Nephron (organoid): ENCODE measurements around the gene TFAP2B.

ENCODE experiments used
- H3K27ac Mint-ChIP-seq, 3 experiments: 2 replicates each; pipeline ENCODE4 v1.8.0; 2020; ENCODE audit warnings: mixed read lengths in 3 of 3, mild to moderate bottlenecking in 2 of 3, moderate library complexity in 1 of 3
- H3K27me3 Mint-ChIP-seq: 2 replicates; pipeline ENCODE4 v1.8.0; 2021; ENCODE audit warnings: low read depth, mild to moderate bottlenecking, moderate library complexity, mixed read lengths
- H3K36me3 Mint-ChIP-seq: 2 replicates; pipeline ENCODE4 v1.8.0; 2020; ENCODE audit warnings: low read depth, mixed read lengths
- H3K4me1 Mint-ChIP-seq: 2 replicates; pipeline ENCODE4 v1.8.0; 2020; ENCODE audit warnings: mixed read lengths
- H3K4me3 Mint-ChIP-seq, 3 experiments: 2 replicates each; pipeline ENCODE4 v1.8.0; 2020; ENCODE audit warnings: mild to moderate bottlenecking in 3 of 3, mixed read lengths in 3 of 3, moderate library complexity in 2 of 3
- H3K9me3 Mint-ChIP-seq: 2 replicates; pipeline ENCODE4 v1.8.0; 2020; ENCODE audit warnings: mixed read lengths
- TF ChIP-seq, protein P1 (sequence below), 3 experiments: fragments of 200-600 bp; sonication (generic); IDR thresholded peaks; one replicate each; pipeline ENCODE4 v1.5.0; 2021; ENCODE audit warnings: antibody characterized with exemption in 3 of 3; ENCODE audit not compliant: unreplicated experiment in 3 of 3

Gene TFAP2B

DNA sequence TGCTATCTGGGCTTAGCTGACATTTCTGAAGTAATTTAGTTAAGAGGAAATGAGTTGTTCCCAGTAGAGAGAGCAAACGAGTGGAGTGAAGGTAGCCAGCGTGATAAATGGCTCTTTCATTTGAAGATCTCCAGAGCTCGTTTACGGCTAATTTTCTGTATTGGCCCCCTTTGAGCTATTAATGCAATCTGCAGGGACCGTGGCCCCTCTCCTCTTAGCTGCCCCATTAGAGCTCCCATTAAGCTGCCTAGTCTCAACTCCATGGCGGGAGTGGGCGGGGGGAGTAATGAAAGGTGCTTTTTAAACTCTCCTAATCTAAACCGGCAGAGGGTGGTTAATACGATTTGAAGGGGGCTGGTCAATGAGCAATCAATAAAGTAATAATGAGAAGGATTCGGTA, 12.5 kb downstream of the TFAP2B start:
- H3K36me3 Mint-ChIP-seq = peaks cover 8% of the 10 kb centered on the region
- H3K9me3 Mint-ChIP-seq = peaks cover 4% of the 10 kb centered on the region
- H3K4me3 Mint-ChIP-seq = no peak overlapping the region

DNA sequence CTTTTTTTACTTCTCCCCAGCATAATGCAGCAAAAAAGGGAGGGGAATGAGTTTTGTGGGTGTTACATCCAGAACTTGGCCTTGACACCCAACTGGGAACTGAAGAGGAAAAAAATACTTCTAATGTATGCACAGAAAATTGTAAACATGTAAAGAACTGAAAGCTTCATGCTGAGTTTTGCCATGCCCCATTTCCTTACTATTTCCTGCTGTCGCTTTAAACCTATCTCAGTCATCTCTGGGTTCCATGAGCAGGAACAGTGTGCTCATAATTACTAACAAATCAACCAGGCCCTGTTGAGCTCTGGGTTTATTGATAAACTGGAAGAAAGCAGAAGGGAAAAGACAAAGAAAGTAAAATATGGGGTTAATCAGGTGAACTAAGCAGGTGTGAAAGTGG, 14.2 kb downstream of the TFAP2B start:
- no peaks in the 10 kb centered on the region for H3K4me1 Mint-ChIP-seq
- TF ChIP-seq, protein P1, sequence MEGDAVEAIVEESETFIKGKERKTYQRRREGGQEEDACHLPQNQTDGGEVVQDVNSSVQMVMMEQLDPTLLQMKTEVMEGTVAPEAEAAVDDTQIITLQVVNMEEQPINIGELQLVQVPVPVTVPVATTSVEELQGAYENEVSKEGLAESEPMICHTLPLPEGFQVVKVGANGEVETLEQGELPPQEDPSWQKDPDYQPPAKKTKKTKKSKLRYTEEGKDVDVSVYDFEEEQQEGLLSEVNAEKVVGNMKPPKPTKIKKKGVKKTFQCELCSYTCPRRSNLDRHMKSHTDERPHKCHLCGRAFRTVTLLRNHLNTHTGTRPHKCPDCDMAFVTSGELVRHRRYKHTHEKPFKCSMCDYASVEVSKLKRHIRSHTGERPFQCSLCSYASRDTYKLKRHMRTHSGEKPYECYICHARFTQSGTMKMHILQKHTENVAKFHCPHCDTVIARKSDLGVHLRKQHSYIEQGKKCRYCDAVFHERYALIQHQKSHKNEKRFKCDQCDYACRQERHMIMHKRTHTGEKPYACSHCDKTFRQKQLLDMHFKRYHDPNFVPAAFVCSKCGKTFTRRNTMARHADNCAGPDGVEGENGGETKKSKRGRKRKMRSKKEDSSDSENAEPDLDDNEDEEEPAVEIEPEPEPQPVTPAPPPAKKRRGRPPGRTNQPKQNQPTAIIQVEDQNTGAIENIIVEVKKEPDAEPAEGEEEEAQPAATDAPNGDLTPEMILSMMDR (IDR thresholded peaks at IDR 0.05; ENCODE audit: unreplicated experiment in 3 of 3) = no peak

More for the DNA sequence above, 12.5 kb downstream of the TFAP2B start:
- TF ChIP-seq, protein P1 (IDR thresholded peaks at IDR 0.05; ENCODE audit: unreplicated experiment in 3 of 3) = no peak
- no peaks in the 10 kb centered on the region for H3K4me1 Mint-ChIP-seq
- no peak overlapping the region for H3K27ac Mint-ChIP-seq
- peaks cover 99% of the 10 kb centered on the region for H3K27me3 Mint-ChIP-seq

DNA sequence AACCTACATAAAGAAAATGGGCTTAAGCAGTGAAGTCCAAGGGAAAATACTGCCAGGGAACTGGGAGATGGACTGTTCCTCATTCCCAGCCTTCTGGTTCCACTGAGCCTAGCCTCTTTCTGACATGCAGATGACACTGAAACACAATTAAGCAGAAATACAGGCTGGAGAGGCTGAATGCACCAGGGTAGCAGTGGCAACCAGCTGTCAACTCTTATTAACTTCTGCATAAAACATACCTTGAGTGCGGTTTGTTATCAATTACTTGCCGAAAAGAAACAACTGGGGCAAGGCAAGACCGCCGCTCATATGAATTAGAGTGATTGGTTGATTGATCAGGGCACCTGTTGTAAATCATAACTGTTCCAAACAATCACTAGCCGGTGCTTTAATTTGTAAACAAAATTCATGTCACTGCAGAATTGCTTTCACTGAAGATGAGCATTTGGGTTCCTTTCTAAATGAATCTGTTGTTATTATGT, 16.3 kb downstream of the TFAP2B start:
- TF ChIP-seq, protein P1 (IDR thresholded peaks at IDR 0.05; ENCODE audit: unreplicated experiment in 3 of 3) = no peak
- H3K4me1 Mint-ChIP-seq = no peaks in the 10 kb centered on the region
- no peak overlapping the region for H3K27ac Mint-ChIP-seq
- H3K4me3 Mint-ChIP-seq = no peak overlapping the region
- H3K36me3 Mint-ChIP-seq = peaks cover 12% of the 10 kb centered on the region
- peaks cover 6% of the 10 kb centered on the region for H3K9me3 Mint-ChIP-seq
- peaks cover 99% of the 10 kb centered on the region for H3K27me3 Mint-ChIP-seq

More for the DNA sequence above, 14.2 kb downstream of the TFAP2B start:
- H3K9me3 Mint-ChIP-seq = peaks cover 6% of the 10 kb centered on the region
- peaks cover 99% of the 10 kb centered on the region for H3K27me3 Mint-ChIP-seq
- no peak overlapping the region for H3K4me3 Mint-ChIP-seq
- H3K36me3 Mint-ChIP-seq = peaks cover 9% of the 10 kb centered on the region
- H3K27ac Mint-ChIP-seq = no peak overlapping the region

- Mint-ChIP-seq H3K27me3 (peaks cover 99% of the 10 kb centered on the region), H3K4me3 (no peak overlapping the region), H3K36me3 (peaks cover 10% of the 10 kb centered on the region), H3K27ac (no peak overlapping the region), H3K4me1 (peaks cover 9% of the 10 kb centered on the region), H3K9me3 (peaks cover 6% of the 10 kb centered on the region)
- TF ChIP-seq, protein P1 (IDR thresholded peaks at IDR 0.05; ENCODE audit: unreplicated experiment in 3 of 3) = no peak
Measured at GRCh38 chr6:50836231-50836630, 17.6 kb downstream of the TFAP2B start.

DNA sequence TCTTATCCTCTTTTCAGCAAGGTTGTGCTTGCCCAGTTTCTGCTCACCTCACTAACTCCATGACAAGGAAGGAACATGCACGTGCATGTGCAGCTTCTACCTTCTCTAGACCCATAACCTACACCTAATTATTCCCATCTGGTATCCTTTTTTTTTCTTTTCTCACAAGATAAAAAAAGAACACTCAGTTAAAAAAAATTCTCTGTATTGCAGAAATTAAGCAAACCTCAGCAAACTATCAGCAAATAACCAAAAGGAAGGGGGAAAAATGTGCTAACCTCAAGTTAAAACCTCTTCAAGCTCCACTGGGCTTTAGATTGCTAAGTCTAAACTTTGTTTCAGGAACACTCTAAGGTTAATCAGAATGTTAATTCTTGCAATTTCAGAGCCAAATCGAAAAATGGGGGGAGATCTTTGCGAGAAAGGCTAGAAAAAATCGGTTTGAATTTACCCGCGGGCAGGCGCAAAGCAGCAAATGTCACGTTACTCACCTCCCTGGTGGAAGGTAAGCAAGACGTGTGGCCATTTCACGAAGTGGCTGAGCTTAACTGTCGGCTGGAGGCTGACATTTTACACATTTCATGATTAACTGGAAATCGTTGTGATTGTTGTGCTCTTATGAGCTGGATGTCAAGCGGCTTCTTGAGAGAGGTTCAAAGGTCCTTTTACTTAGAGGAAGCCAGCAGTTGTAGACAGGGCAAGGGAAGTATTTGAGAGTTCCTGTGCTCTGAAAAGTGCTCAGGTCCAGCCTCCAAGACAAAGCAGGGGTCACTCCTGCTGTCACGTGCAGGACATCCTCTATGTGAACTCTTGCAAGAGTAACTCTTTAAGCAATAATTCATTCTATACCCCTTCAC, 19.1 kb downstream of the TFAP2B start:
- H3K27ac Mint-ChIP-seq = no peak overlapping the region
- no peak overlapping the region for H3K4me3 Mint-ChIP-seq
- H3K27me3 Mint-ChIP-seq = peaks cover 99% of the 10 kb centered on the region
- H3K9me3 Mint-ChIP-seq = peaks cover 6% of the 10 kb centered on the region
- H3K4me1 Mint-ChIP-seq = peaks cover 10% of the 10 kb centered on the region
- TF ChIP-seq, protein P1 (IDR thresholded peaks at IDR 0.05; ENCODE audit: unreplicated experiment in 3 of 3) = no peak
- peaks cover 10% of the 10 kb centered on the region for H3K36me3 Mint-ChIP-seq
